HepG2 (cell line): ENCODE results near the gene OBI1. TPM values are rescaled to one million over a fixed set of nuclear protein-coding genes. Genes with fewer than 3 reads are reported as not detected.

Source experiments
- DRAP1 ChIP-seq: IDR thresholded peaks from 2 replicates; pipeline ENCODE4 v1.6.1; 2016; ENCODE audit warnings: missing genetic modification reagents, missing compliant biosample characterization
- GATAD2A ChIP-seq: IDR thresholded peaks from 2 replicates; pipeline ENCODE4 v1.6.1; 2016
- MEIS2 ChIP-seq: sonication (generic); formaldehyde crosslinking; IDR thresholded peaks from 2 replicates; pipeline ENCODE4 v1.9.0; 2021; ENCODE audit warnings: mild to moderate bottlenecking, missing genetic modification reagents
- MYPOP ChIP-seq: sonication (generic); formaldehyde crosslinking; IDR thresholded peaks from 2 replicates; pipeline ENCODE4 v1.8.1; 2023; ENCODE audit warnings: mild to moderate bottlenecking, moderate library complexity, missing genetic modification reagents
- NCOR1 ChIP-seq: fragments of 200-600 bp; sonication (generic); IDR thresholded peaks from 2 replicates; pipeline ENCODE4 v1.7.0; 2017; ENCODE audit warnings: antibody characterized with exemption, low read length, borderline replicate concordance
- SIN3A ChIP-seq: IDR thresholded peaks from 2 replicates; pipeline ENCODE4 v1.6.1; 2011; ENCODE audit warnings: low read depth, mild to moderate bottlenecking, control low read depth, low read length, borderline replicate concordance
- SMAD1 ChIP-seq: sonication (generic); formaldehyde crosslinking; IDR thresholded peaks from 2 replicates; pipeline ENCODE4 v1.4.0; 2020; ENCODE audit warnings: missing genetic modification reagents, low read depth, mild to moderate bottlenecking, borderline replicate concordance
- TFAP4 ChIP-seq: sonication (generic); IDR thresholded peaks from 2 replicates; pipeline ENCODE4 v1.6.1; 2016; ENCODE audit warnings: low read depth, borderline replicate concordance
- TFDP2 ChIP-seq: sonication (generic); formaldehyde crosslinking; IDR thresholded peaks from 2 replicates; pipeline ENCODE4 v1.4.0; 2020; ENCODE audit warnings: missing genetic modification reagents
- UBTF ChIP-seq: sonication (generic); formaldehyde crosslinking; IDR thresholded peaks from 2 replicates; pipeline ENCODE4 v1.4.0; 2020; ENCODE audit warnings: mild to moderate bottlenecking, missing genetic modification reagents
- ZNF136 ChIP-seq: sonication (generic); formaldehyde crosslinking; IDR thresholded peaks from 2 replicates; pipeline ENCODE4 v1.8.1; 2022; ENCODE audit warnings: low read depth, mild to moderate bottlenecking, moderate library complexity, missing genetic modification reagents
- ZNF30 ChIP-seq: sonication (generic); formaldehyde crosslinking; IDR thresholded peaks from 2 replicates; pipeline ENCODE4 v1.5.0; 2020; ENCODE audit warnings: mild to moderate bottlenecking, missing genetic modification reagents
- ZNF362 ChIP-seq: sonication (generic); formaldehyde crosslinking; IDR thresholded peaks from 2 replicates; pipeline ENCODE4 v1.4.0; 2020; ENCODE audit warnings: missing genetic modification reagents, mild to moderate bottlenecking, borderline replicate concordance
- ZNF367 ChIP-seq: sonication (generic); formaldehyde crosslinking; IDR thresholded peaks from 2 replicates; pipeline ENCODE4 v1.4.0; 2020; ENCODE audit warnings: missing genetic modification reagents, borderline replicate concordance
- ZNF430 ChIP-seq: sonication (generic); formaldehyde crosslinking; IDR thresholded peaks from 2 replicates; pipeline ENCODE4 v1.9.0; 2021; ENCODE audit warnings: mild to moderate bottlenecking, missing genetic modification reagents
- ZNF431 ChIP-seq: sonication (generic); formaldehyde crosslinking; IDR thresholded peaks from 2 replicates; pipeline ENCODE4 v1.9.0; 2022; ENCODE audit warnings: missing genetic modification reagents, low read depth, mild to moderate bottlenecking, borderline replicate concordance
- ZNF597 ChIP-seq: sonication (generic); formaldehyde crosslinking; IDR thresholded peaks from 2 replicates; pipeline ENCODE4 v1.5.0; 2020; ENCODE audit warnings: missing genetic modification reagents
- ZNF772 ChIP-seq: sonication (generic); formaldehyde crosslinking; IDR thresholded peaks from 2 replicates; pipeline ENCODE4 v1.5.0; 2020; ENCODE audit warnings: mild to moderate bottlenecking, missing genetic modification reagents
- ZNF776 ChIP-seq: sonication (generic); formaldehyde crosslinking; IDR thresholded peaks from 2 replicates; pipeline ENCODE4 v1.4.0; 2020; ENCODE audit warnings: mild to moderate bottlenecking, missing genetic modification reagents
- polyA plus RNA-seq, 8 experiments: library from polyadenylated mRNA; depleted of rRNA in 3 of 8; stranded (reverse) in 7 of 8; unstranded in 1 of 8; fragments of >200 nt; fragmentation: Illumina TruSeq in 4 of 8; extraction: Trizol in 4 of 8; gene quantifications; 2 replicates each; pipeline versions ENCODE4 v1.2.1 to v1.2.3, GENCODE V29; 2011 to 2016; ENCODE audit warnings: low read depth in 4 of 8, missing spikeins in 1 of 8, mixed read lengths in 1 of 8; ENCODE audit not compliant: insufficient read depth in 1 of 8
- total RNA-seq, 5 experiments: library from RNA; depleted of rRNA; stranded (reverse); fragments of >200 nt; fragmentation: Illumina TruSeq; extraction: Trizol; gene quantifications; 2 replicates each; pipeline ENCODE4 v1.2.3, GENCODE V29; 2016; ENCODE audit warnings: low read depth in 1 of 5

The OBI1 gene
- total and polyA plus RNA-seq, 2 of the 13 experiments (the other 11 are each of a cell fraction or from before 2014, with no cell fraction given): 7.8 to 23.5 TPM

GRCh38 chr13:78603240-78603957 lies 55.6 kb downstream of the OBI1 start, which contains the start of gene POU4F1 (continued):
- TF ChIP-seq ZNF597 (CRISPR knock-in tag) (no peak), SIN3A (0 out of 2 replicates have a peak, but pooled peaks have one; percentile 42), TFAP4 (peak; percentile 95), ZNF30 (CRISPR knock-in tag) (no peak), MYPOP (peak; percentile 70; the same call in 1 of the 2 replicates), GATAD2A (CRISPR knock-in tag) (no peak), MEIS2 (CRISPR knock-in tag) (peak; percentile 64; the same call in 1 of the 2 replicates), DRAP1 (CRISPR knock-in tag) (0 out of 2 replicates have a peak, but pooled peaks have one; percentile 30), TFDP2 (CRISPR knock-in tag) (peak; percentile 69), NCOR1 (no peak), SMAD1 (CRISPR knock-in tag) (no peak), ZNF430 (CRISPR knock-in tag) (no peak), ZNF772 (CRISPR knock-in tag) (peak; percentile 68; the same call in 1 of the 2 replicates), ZNF136 (CRISPR knock-in tag) (no peak), ZNF362 (CRISPR knock-in tag) (no peak), ZNF776 (CRISPR knock-in tag) (peak; percentile 45; the same call in 1 of the 2 replicates), ZNF431 (CRISPR knock-in tag) (peak; percentile 64; the same call in 1 of the 2 replicates), ZNF367 (CRISPR knock-in tag) (no peak), UBTF (0 out of 2 replicates have a peak, but pooled peaks have one; percentile 33)
